GM10847 (cell line): ENCODE results near the gene PEX7.

ENCODE experiments used
- POLR2A ChIP-seq: IDR thresholded peaks from 2 replicates; pipeline ENCODE4 v1.6.1; 2011; ENCODE audit not compliant: insufficient read length; ENCODE audit errors: extremely low read depth

The PEX7 gene

GRCh38 chr6:136864676-136865075, 42.3 kb downstream of the PEX7 start:
- no peak for TF ChIP-seq POLR2A

GRCh38 chr6:136866872-136867416, 44.6 kb downstream of the PEX7 start:
- no peak for TF ChIP-seq POLR2A

- no peak for TF ChIP-seq POLR2A
These were observed 47.1 kb downstream of the PEX7 start for GRCh38 chr6:136869451-136869850.

- TF ChIP-seq POLR2A, result no peak
These were observed 51.4 kb downstream of the PEX7 start for GRCh38 chr6:136873748-136874147.

GRCh38 chr6:136880748-136881460, 58.5 kb downstream of the PEX7 start:
- TF ChIP-seq POLR2A, result no peak

GRCh38 chr6:136886091-136886490, 63.7 kb downstream of the PEX7 start:
- no peak for TF ChIP-seq POLR2A

GRCh38 chr6:136887953-136888352, 65.6 kb downstream of the PEX7 start:
- TF ChIP-seq POLR2A, result no peak

GRCh38 chr6:136889271-136890193, 67.1 kb downstream of the PEX7 start:
- no peak for TF ChIP-seq POLR2A

- no peak for TF ChIP-seq POLR2A
These were observed 67.9 kb downstream of the PEX7 start for GRCh38 chr6:136890194-136890839.

- TF ChIP-seq POLR2A, result no peak
These were observed 68.6 kb downstream of the PEX7 start for GRCh38 chr6:136890986-136891385.

GRCh38 chr6:136893187-136893586, 70.8 kb downstream of the PEX7 start:
- TF ChIP-seq POLR2A, result no peak

- TF ChIP-seq POLR2A, result no peak
These were observed 73.5 kb downstream of the PEX7 start for GRCh38 chr6:136895901-136896300.

- no peak for TF ChIP-seq POLR2A
These were observed 74.7 kb downstream of the PEX7 start for GRCh38 chr6:136897071-136897470.

GRCh38 chr6:136901212-136901784, 78.9 kb downstream of the PEX7 start:
- TF ChIP-seq POLR2A, result no peak

- TF ChIP-seq POLR2A, result no peak
These were observed 92.6 kb downstream of the PEX7 start for GRCh38 chr6:136914947-136915346.

GRCh38 chr6:136918706-136919105, 96.3 kb downstream of the PEX7 start:
- TF ChIP-seq POLR2A, result no peak

GRCh38 chr6:136920216-136920615, 97.8 kb downstream of the PEX7 start:
- TF ChIP-seq POLR2A, result no peak
